ENCODE results near the gene CD164L2.

CD164L2 gene

DNA sequence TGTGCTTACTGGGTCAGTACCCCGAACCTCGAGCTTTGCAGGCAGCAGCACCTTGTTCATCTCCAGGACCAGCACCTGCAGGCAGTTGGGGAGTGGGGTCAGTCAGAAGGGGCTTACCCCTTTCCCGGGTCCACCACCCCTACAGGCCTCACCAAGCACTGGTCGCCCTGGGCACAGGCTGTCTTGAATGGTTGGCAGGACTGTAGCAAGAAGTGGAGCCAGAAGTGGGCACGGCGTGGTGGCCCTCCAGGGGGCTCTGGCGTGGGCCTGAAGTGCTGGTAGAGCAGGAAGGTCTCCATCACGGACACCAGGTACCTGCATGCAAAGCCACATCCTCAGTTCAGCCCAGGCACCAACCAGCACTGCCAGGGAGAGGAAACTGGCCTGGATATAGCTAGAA is 21.6 kb downstream of the CD164L2 start:
- Histone ChIP-seq H3K4me1 (ENCODE audit: low read length) (peaks cover 24% of the 10 kb centered on the region), H3K4me3 (ENCODE audit: low read length) (no peak overlapping the region), H2AFZ (ENCODE audit: low read depth, low read length) (no peak overlapping the region), H3K27ac (ENCODE audit: low read length) (no peak overlapping the region), H3K9me3 (ENCODE audit: insufficient read depth, low read length) (no peaks in the 10 kb centered on the region), H4K20me1 (ENCODE audit: insufficient read depth, low read length) (no peaks in the 10 kb centered on the region), H3K27me3 (ENCODE audit: low read depth, low read length) (peaks cover 6% of the 10 kb centered on the region; the same call in 1 of the 2 replicates), H3K79me2 (ENCODE audit: low read length) (no peaks in the 10 kb centered on the region), H3K9ac (ENCODE audit: low read length) (no peak overlapping the region), H3K4me2 (ENCODE audit: low read length) (no peak overlapping the region), H3K36me3 (replicated peaks; ENCODE audit: low read depth, low read length) (no peaks in the 10 kb centered on the region)
- TF ChIP-seq EZH2phosphoT487 (IDR thresholded peaks at IDR 0.05; ENCODE audit: low read depth) = no peak
- TF ChIP-seq, protein P1, sequence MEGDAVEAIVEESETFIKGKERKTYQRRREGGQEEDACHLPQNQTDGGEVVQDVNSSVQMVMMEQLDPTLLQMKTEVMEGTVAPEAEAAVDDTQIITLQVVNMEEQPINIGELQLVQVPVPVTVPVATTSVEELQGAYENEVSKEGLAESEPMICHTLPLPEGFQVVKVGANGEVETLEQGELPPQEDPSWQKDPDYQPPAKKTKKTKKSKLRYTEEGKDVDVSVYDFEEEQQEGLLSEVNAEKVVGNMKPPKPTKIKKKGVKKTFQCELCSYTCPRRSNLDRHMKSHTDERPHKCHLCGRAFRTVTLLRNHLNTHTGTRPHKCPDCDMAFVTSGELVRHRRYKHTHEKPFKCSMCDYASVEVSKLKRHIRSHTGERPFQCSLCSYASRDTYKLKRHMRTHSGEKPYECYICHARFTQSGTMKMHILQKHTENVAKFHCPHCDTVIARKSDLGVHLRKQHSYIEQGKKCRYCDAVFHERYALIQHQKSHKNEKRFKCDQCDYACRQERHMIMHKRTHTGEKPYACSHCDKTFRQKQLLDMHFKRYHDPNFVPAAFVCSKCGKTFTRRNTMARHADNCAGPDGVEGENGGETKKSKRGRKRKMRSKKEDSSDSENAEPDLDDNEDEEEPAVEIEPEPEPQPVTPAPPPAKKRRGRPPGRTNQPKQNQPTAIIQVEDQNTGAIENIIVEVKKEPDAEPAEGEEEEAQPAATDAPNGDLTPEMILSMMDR (IDR thresholded peaks at IDR 0.05; ENCODE audit: low read depth, low read length) = no peak

DNA sequence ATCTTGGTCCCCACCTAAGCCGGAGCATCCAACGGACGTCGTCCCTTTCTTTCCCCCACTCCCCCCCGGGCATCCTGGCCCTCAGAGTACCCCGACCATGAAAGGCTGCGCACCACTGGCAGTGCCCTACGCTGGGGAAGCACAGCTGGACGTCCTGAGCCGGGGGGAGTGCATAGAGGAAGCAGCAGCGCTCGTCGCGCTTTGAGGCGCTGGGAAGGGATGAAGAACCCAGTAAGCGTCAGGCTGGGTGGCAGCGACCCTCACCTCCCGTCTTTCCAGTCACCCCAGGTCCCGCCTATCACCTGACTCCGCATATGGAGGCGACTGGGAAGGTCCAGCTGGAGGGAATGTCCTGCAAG is 22.1 kb downstream of the CD164L2 start:
- peaks cover 29% of the 10 kb centered on the region for H3K4me1 ChIP-seq (ENCODE audit: low read length)
- H3K4me3 ChIP-seq (ENCODE audit: low read length) = no peak overlapping the region; the same call in 1 of the 2 replicates
- no peak overlapping the region for H2AFZ ChIP-seq (ENCODE audit: low read depth, low read length)
- peak overlapping the region; percentile 91; the same call in 1 of the 2 replicates for H3K4me2 ChIP-seq (ENCODE audit: low read length)
- peaks cover 6% of the 10 kb centered on the region; the same call in 1 of the 2 replicates for H3K27me3 ChIP-seq (ENCODE audit: low read depth, low read length)
- H4K20me1 ChIP-seq (ENCODE audit: insufficient read depth, low read length) = no peaks in the 10 kb centered on the region
- no peaks in the 10 kb centered on the region for H3K79me2 ChIP-seq (ENCODE audit: low read length)
- H3K9me3 ChIP-seq (ENCODE audit: insufficient read depth, low read length) = no peaks in the 10 kb centered on the region
- H3K27ac ChIP-seq (ENCODE audit: low read length) = no peak overlapping the region
- no peaks in the 10 kb centered on the region for H3K36me3 ChIP-seq (replicated peaks; ENCODE audit: low read depth, low read length)
- no peak overlapping the region for H3K9ac ChIP-seq (ENCODE audit: low read length)
- TF ChIP-seq, protein P1 (IDR thresholded peaks at IDR 0.05; ENCODE audit: low read depth, low read length) = no peak
- no peak for TF ChIP-seq EZH2phosphoT487 (IDR thresholded peaks at IDR 0.05; ENCODE audit: low read depth)

DNA sequence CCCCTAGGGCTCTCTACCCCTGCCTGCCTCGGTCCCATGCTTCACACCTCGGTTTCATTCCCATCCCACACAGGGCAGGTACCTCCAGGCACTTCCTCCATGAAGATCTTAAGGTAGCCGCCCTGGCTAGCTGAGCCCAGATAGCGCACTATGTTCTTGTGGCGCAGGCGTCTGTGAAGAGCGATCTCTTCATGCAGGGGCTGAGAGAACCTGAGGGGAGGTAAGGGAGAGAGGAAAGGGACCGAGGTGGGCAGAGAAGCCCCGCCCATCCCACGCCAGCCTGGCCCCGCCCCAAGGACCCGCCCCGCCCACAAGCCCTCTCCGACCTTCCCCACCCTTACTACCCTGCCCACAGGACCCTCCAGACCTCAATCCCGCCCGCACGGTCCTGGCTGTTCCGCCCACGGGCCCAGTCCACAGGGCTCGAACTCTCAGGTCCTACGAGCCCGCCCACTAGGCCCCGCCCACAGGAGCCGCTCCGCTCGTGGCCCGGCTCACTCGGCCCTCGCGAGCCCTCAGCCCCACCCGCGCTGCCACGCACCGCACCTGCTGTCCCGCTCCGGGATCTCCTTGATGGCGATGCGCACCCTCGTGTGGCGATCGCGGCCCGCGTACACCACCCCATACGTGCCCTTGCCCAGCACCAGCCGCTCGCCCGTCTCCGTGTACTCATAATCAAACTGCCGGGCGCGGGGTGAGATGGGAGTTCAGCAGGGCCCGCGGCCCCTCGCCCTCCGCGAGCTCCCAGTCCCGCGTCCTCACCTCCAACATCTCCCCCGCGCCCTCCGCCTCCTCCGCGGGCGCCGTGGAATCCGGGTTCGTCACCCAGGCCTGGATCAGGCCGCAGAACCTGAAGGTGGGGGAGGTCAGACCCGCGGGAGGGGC is 22.7 kb downstream of the CD164L2 start:
- Histone ChIP-seq H3K36me3 (replicated peaks; ENCODE audit: low read depth, low read length) (no peaks in the 10 kb centered on the region), H3K4me3 (ENCODE audit: low read length) (peak overlapping the region; percentile 76), H3K27ac (ENCODE audit: low read length) (no peak overlapping the region), H3K4me2 (ENCODE audit: low read length) (peak overlapping the region; percentile 91), H3K9me3 (ENCODE audit: insufficient read depth, low read length) (no peaks in the 10 kb centered on the region), H3K79me2 (ENCODE audit: low read length) (no peaks in the 10 kb centered on the region), H3K4me1 (ENCODE audit: low read length) (peaks cover 29% of the 10 kb centered on the region), H3K9ac (ENCODE audit: low read length) (peak overlapping the region; percentile 49; the same call in 1 of the 2 replicates), H4K20me1 (ENCODE audit: insufficient read depth, low read length) (no peaks in the 10 kb centered on the region), H2AFZ (ENCODE audit: low read depth, low read length) (no peak overlapping the region), H3K27me3 (ENCODE audit: low read depth, low read length) (peaks cover 6% of the 10 kb centered on the region; the same call in 1 of the 2 replicates)
- TF ChIP-seq, protein P1 (IDR thresholded peaks at IDR 0.05; ENCODE audit: low read depth, low read length) = no peak
- TF ChIP-seq EZH2phosphoT487 (IDR thresholded peaks at IDR 0.05; ENCODE audit: low read depth) = no peak

DNA sequence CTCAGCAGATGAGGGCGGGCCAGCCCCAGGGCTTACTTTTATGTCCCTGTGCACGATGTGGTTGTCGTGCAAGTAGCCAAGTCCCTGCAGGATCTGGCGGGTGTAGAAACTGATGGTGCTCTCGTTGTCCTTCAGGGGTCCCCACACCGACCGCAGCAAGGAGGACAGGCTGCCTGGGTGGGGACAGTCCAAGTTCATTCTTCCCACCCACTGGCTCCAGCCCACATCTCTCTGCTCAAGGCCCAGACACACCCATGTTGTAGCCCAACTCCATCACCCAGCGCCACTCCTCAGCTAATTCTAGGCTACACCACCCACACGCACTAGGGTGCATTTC is 23.3 kb downstream of the CD164L2 start:
- no peak for TF ChIP-seq EZH2phosphoT487 (IDR thresholded peaks at IDR 0.05; ENCODE audit: low read depth)
- TF ChIP-seq, protein P1 (IDR thresholded peaks at IDR 0.05; ENCODE audit: low read depth, low read length) = no peak
- no peak overlapping the region for H2AFZ ChIP-seq (ENCODE audit: low read depth, low read length)
- no peaks in the 10 kb centered on the region for H3K9me3 ChIP-seq (ENCODE audit: insufficient read depth, low read length)
- peak overlapping the region; percentile 76 for H3K4me3 ChIP-seq (ENCODE audit: low read length)
- H3K4me2 ChIP-seq (ENCODE audit: low read length) = peak overlapping the region; percentile 91
- peaks cover 23% of the 10 kb centered on the region for H3K4me1 ChIP-seq (ENCODE audit: low read length)
- no peaks in the 10 kb centered on the region for H3K36me3 ChIP-seq (replicated peaks; ENCODE audit: low read depth, low read length)
- no peak overlapping the region for H3K27ac ChIP-seq (ENCODE audit: low read length)
- H3K79me2 ChIP-seq (ENCODE audit: low read length) = no peaks in the 10 kb centered on the region
- H4K20me1 ChIP-seq (ENCODE audit: insufficient read depth, low read length) = no peaks in the 10 kb centered on the region
- H3K9ac ChIP-seq (ENCODE audit: low read length) = peak overlapping the region; percentile 49; the same call in 1 of the 2 replicates
- peaks cover 6% of the 10 kb centered on the region; the same call in 1 of the 2 replicates for H3K27me3 ChIP-seq (ENCODE audit: low read depth, low read length)
